ENCODE measurements around the gene SLC9A9. TPM values are rescaled to one million over a fixed set of nuclear protein-coding genes. Genes with fewer than 3 reads are reported as not detected.

SLC9A9 gene
- total and polyA plus RNA-seq, 4 donors = 3.3 to 15.0 (median 6.1) TPM

GRCh38 chr3:143266511-143266910 lies 581.8 kb downstream of the SLC9A9 start:
- 73% methylated on average over 2 of the region's 2 CpGs for WGBS
- no peak overlapping the region for H3K9ac ChIP-seq (ENCODE audit: low read depth in 1 of 2, low read length in 2 of 2)
- H3K9me3 ChIP-seq (ENCODE audit: control insufficient read depth in 4 of 4, low read length in 3 of 4) = no peaks in the 10 kb centered on the region
- TF ChIP-seq MAX (IDR thresholded peaks at IDR 0.05) (no peak), REST (IDR thresholded peaks at IDR 0.05) (no peak), HNF4G (IDR thresholded peaks at IDR 0.05) (no peak), FOXA2 (IDR thresholded peaks at IDR 0.05) (no peak), CTCF (IDR thresholded peaks at IDR 0.05; ENCODE audit: low read depth, low read length, missing input control) (no peak), EGR1 (IDR thresholded peaks at IDR 0.05; ENCODE audit: low read depth in 2 of 2) (no peak), GABPA (IDR thresholded peaks at IDR 0.05 in 1 of 2, conservative IDR thresholded peaks at IDR 0.05 in 1 of 2) (no peak), ZBTB33 (IDR thresholded peaks at IDR 0.05) (no peak), YY1 (IDR thresholded peaks at IDR 0.05) (no peak), FOXA1 (IDR thresholded peaks at IDR 0.05) (no peak)
- H3K27me3 ChIP-seq (ENCODE audit: control insufficient read depth in 4 of 4, insufficient read depth in 4 of 4, low read length in 3 of 4) = no peaks in the 10 kb centered on the region
- no peak overlapping the region for H3K27ac ChIP-seq (ENCODE audit: low read depth in 1 of 2, low read length in 2 of 2)
- no peak overlapping the region for H3K4me3 ChIP-seq (ENCODE audit: low read depth in 1 of 3, low read length in 3 of 3)
- no peak for DNase-seq (ENCODE audit: low spot score)
- H3K36me3 ChIP-seq (ENCODE audit: control insufficient read depth in 4 of 4, insufficient read depth in 3 of 4, low read depth in 1 of 4, low read length in 3 of 4) = no peaks in the 10 kb centered on the region
- H3K4me1 ChIP-seq (ENCODE audit: control insufficient read depth in 4 of 4, insufficient read depth in 4 of 4, low read length in 3 of 4) = no peaks in the 10 kb centered on the region

- Histone ChIP-seq H3K27ac (ENCODE audit: low read depth in 1 of 2, low read length in 2 of 2) (no peak overlapping the region), H3K4me3 (ENCODE audit: low read depth in 1 of 3, low read length in 3 of 3) (no peak overlapping the region), H3K9me3 (ENCODE audit: control insufficient read depth in 4 of 4, low read length in 3 of 4) (no peaks in the 10 kb centered on the region), H3K9ac (ENCODE audit: low read depth in 1 of 2, low read length in 2 of 2) (no peak overlapping the region), H3K36me3 (ENCODE audit: control insufficient read depth in 4 of 4, insufficient read depth in 3 of 4, low read depth in 1 of 4, low read length in 3 of 4) (no peaks in the 10 kb centered on the region), H3K27me3 (ENCODE audit: control insufficient read depth in 4 of 4, insufficient read depth in 4 of 4, low read length in 3 of 4) (no peaks in the 10 kb centered on the region), H3K4me1 (ENCODE audit: control insufficient read depth in 4 of 4, insufficient read depth in 4 of 4, low read length in 3 of 4) (no peaks in the 10 kb centered on the region)
- no peak for DNase-seq (ENCODE audit: low spot score)
- WGBS = 93% methylated on average over 7 of the region's 7 CpGs
- TF ChIP-seq HNF4A (conservative IDR thresholded peaks at IDR 0.05) (no peak), EGR1 (IDR thresholded peaks at IDR 0.05; ENCODE audit: low read depth in 2 of 2) (no peak), RXRA (IDR thresholded peaks at IDR 0.05) (no peak), JUND (IDR thresholded peaks at IDR 0.05) (no peak), HNF4G (IDR thresholded peaks at IDR 0.05) (no peak), ZBTB33 (IDR thresholded peaks at IDR 0.05) (no peak), YY1 (IDR thresholded peaks at IDR 0.05) (no peak), FOXA2 (IDR thresholded peaks at IDR 0.05) (no peak), FOXA1 (IDR thresholded peaks at IDR 0.05) (no peak), TAF1 (conservative IDR thresholded peaks at IDR 0.05) (no peak), RAD21 (IDR thresholded peaks at IDR 0.05) (no peak), MAX (IDR thresholded peaks at IDR 0.05) (no peak), CTCF (IDR thresholded peaks at IDR 0.05; ENCODE audit: low read depth, low read length, missing input control) (no peak), NR2F2 (IDR thresholded peaks at IDR 0.05) (no peak), GABPA (IDR thresholded peaks at IDR 0.05 in 1 of 2, conservative IDR thresholded peaks at IDR 0.05 in 1 of 2) (no peak)
These were observed 582.7 kb downstream of the SLC9A9 start for GRCh38 chr3:143265501-143266070.
